GM12801 (cell line): ENCODE measurements around the gene FOXD1.

ENCODE experiments used
- CTCF ChIP-seq: IDR thresholded peaks from one replicate; pipeline ENCODE4 v1.5.1; 2011; ENCODE audit warnings: control low read depth; ENCODE audit not compliant: insufficient read length; ENCODE audit errors: extremely low read depth

The FOXD1 gene

DNA sequence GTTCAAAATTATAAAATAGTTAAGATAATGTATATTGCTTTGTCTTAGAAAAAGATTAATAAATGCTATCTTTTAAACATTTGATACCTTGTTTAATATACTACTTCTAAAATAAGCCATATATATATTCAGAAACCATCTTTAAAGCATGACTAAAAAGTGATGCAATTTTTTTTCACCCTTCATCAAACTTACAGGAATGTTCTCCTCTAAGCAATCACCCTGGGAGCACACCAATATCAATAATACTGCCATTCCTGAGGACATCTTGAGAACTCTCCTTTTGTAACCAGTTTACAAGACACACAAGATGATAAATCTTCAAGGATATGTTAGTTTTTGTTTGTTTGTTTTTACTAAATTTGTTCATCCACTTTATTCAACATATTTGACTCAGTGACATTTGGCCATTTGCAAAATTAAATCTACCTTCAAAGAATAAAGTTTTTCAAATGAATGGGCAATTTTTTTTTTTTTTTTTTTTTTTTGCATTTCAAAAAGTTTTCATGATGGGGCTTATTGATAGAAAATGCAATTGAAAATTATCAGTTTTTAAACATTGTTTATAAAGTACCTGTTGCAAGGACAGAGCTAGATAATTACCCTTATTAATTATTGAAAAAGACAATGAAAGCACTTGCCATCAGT is 17.2 kb downstream of the FOXD1 start:
- TF ChIP-seq CTCF, result no peak

DNA sequence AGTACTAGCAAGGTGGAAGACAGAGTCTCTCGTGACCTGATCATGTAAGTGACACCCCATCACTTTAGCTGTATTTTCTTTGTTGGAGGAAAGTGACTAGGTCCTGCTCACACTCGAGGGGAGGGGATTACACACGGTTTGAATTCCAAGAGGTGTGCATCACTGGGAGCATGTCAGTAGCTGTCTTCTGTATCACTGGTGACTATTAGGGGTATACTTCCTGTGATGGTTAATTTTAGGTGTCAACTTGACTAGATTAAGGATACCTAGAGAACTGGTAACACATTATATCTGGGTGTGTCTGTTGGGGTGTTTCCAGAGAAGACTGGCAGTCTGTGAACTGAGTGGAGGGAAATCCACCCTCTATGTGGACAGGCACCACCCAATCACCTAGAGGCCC is 22.5 kb downstream of the FOXD1 start:
- TF ChIP-seq CTCF, result no peak

DNA sequence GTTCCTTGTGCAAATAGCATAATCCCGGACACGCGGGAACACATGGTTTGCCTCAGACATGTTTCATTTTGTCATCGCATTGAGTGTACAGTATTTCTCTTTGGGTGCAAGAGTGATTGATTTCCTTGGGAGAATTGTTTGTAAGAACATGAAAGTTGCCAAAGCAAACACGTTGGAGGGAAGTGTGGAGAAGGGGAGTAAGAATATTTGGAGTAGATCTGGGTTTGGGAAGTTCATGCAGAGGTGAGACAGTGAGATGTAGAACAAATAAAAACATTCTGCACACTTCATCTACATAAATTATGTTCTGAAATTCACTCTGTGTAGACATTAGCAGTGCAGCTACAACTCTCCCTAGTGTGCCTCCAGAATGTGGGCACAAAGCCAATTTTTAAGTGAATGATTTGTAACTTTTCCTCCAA is 24.0 kb downstream of the FOXD1 start:
- TF ChIP-seq CTCF, result no peak

- no peak for TF ChIP-seq CTCF
These were observed 26.4 kb downstream of the FOXD1 start for GRCh38 chr5:73422164-73422563.

- no peak for TF ChIP-seq CTCF
These were observed 27.9 kb downstream of the FOXD1 start for GRCh38 chr5:73420666-73421065.

DNA sequence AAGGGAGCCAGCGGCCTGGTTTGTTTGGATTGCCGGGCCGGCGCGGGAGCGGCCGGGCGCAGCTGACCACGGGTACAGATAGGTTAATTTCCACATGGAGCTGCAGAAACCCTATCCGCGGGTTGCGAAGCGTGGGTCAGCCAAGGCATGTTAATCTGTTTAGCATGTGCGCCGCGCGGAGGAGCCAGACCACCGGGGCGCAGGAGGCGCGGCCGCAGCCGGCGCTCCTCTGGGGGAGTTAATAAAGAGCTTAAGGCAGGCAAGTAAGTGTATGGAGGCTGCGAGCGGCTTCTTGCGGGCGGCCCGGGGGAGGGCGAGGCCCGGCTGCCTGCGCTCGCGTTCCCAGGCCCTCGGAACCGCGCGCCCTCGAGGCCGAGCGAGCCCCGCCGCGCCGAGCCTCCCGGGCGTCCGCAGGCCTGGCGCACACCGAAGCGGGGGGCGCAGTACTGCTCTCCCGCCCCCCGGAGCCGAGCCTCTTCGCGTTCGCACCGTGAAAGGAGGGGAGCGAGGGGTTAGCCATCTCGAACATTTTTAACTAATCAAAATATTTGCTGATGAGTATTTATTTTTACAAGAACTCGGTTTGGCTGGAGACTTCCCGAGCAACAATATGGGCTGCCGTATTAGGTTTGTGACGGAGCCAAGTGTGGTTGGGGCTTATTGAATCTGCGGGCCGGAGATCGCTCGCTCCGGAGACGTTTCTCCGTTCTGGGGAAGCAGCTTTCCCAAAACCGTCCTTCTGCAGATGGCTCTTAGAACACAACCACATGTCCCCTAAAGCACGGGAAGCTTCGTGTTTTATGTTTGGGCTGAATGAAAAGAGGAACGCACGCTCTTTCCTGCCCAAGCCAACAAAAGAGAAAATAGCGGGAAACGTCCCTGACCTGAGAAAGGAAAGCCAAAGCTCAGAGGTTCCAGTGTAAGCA is 28.8 kb downstream of the FOXD1 start:
- TF ChIP-seq CTCF, result no peak

DNA sequence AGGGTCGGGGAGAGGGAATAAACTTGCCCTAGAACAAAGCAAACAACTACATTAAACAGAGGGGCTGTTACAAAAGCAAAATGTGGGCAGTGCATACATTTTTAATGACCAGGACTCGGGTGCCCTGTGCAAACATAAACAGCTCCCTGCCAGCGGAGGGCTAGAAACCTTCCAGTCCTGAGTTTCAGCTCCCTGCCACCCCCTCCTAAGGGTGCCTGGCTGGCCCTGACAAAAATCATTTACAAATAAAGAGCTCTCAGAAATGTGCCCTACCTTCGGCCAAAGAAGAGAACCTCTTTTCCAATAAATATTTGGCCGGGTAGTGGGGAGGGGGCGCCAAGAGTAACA is 29.5 kb downstream of the FOXD1 start:
- no peak for TF ChIP-seq CTCF
